GM19372 (cell line): ENCODE data around the gene PPM1N.
A peak's percentile ranks its signal among the peaks of the same experiment; 100 is the strongest.
"Not testable (repeated sequence)": the region's sequence is repeated elsewhere in the genome, so short reads cannot be mapped to it uniquely, and the experiment has no call there.

ENCODE experiments used
- ATAC-seq: cut with Tn5 transposase; IDR thresholded peaks from one replicate; pipeline ENCODE4 v1.9.1; 2021; ENCODE audit warnings: mild to moderate bottlenecking, low read depth, moderate library complexity; ENCODE audit not compliant: unreplicated experiment

Gene PPM1N

DNA sequence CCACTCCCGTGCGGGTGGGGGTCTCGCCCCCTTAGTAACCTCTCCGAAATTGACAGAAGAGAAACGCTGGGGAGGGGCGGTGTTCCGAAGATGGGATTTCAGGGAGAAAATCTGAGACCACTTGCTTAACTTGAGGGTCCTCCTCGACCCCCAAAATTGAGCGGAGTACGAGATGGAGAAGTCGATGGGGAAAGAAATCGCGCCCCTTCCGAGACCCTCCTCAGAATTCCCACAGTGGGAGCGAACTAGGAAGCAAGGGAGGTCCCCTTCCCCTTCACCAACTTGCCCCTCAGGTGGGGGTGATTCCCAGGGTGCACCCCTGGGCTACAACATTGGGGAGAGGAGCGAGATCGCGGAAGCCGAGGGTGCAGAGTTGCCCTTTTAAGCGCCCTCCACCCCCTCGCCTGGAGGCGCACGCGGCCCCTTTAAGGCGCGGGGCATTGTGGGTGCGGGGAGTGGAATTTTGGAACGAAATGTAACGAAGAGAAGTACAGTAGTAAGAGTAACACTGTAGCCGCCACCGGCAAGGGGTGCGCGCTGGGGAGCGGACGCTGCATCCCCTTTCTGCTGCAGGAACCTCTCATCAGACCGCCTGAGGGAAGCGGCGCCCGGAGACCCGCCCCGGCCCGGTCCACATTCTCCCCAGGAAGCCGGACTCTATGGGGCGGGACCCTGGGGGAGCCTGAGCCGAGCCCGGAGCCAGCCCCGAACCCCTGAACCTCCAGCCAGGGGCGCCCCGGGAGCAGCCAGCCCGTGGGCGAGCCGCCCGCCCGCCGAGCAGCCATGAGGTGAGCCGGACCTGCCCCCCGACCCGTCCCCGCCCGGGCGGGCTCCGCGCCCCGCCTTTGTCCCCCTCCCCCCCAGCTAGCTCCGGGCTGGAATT is 9.0 kb downstream of the PPM1N start, which contains the start of gene VASP:
Gene VASP, plus strand, starts transcription at position 491 of the 883 bp plus-strand sequence. Its CDS starts 293 bp downstream, at position 784.
- peak; percentile 52 for ATAC-seq

DNA sequence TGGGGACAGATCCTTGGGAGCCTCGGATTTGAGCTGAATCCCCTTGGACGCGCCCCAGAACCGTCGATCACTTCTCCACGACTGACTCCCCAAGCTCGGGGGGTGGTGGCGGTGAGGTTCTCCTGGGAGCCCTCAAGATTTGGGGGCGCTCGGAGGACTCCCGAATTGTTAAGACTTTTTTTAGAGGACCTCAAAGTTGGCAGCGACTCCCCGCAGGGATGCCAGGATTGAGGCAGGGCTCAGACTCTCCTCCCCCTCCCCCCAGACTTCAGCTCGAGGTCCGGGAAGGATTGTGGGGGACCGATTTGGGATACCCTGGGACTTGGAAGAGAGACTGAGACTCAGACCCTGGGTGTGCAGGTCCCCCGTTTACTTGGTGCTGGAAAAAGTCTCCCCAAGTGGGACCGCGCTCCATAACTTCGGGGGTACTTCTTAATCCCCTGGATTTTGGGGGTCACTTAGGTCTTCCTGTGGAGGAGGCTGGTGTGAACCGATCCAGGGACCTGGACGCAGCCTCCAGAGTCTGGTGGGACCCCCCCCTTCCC is 9.7 kb downstream of the PPM1N start:
- no peak for ATAC-seq

DNA sequence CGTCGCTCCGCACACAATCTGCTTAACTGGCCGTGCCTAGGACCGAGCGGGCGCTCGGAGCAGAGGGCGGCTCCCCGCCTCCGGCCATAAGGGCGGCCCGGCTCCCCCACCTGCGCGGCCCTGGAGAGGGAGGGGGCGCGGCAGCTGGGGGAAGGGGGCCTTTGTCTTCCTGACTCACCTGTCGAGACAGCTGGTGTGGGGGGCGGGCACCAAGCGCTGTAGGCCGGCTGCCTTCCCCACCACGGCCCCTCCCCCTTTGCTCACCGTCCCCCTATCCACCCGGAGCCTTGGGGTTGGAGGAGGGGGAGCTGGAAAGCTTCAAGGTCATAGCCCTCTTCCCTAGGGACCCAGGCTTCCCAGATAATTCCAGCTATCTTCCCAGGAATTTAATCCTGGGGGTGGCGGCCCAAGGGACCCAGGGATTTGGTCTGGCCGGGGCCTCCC is 10.2 kb downstream of the PPM1N start:
- ATAC-seq = no peak

DNA sequence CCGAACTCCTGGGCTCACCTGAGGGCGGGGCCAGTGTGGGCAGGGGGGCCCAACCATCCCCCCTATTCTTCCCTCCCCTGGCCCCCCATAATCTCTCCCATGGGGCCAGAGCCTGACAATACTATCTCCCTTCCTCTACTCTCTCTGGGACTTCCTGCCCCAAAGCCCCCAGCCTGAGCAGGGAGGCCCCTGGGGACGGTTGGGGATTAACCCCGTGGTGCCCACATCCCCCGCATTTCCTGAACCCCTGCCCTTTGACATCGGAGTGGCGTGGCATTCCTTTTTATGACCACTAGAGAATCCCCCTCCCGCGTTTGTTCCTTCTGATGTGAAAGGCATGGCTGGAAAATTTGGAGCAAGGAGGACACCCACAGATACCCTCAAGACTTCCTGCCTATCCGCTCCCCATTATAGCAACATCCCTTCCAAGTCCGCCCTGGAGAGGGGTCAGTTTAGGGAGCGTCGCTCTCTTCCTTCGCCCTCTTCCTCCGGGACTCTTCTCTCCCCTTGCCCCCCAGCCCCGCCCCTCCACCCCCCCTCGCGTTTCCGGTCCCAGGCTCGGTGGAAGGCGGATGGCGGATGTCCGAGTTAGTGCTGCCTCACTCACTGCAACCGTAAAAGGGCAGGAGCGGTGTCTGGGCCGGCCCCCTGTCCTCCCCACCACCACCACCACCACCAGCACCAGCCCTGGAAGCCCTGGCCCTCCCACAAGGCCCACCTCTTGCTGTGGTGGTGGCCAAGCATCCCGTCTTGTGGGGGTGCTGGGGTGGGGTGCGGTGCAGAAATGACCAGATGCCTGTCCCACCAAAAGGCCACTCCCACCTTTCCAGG is 10.8 kb downstream of the PPM1N start:
- no peak for ATAC-seq

DNA sequence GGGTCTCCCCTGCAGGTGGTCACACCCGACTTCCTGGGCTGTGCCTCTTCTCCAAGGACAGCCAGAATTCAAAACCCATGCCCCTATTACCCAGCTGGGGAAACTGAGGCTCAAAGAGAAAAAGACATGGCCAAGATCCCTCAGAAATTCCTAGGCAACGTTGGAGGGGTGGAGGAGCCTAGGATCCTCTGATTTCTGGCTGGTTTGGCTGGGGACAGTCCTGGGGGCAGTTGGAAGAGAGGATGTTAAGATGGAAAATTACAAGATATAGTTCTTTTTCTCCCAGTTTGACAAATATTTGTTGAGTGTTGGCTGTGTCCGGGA is 11.4 kb downstream of the PPM1N start:
- no peak for ATAC-seq

DNA sequence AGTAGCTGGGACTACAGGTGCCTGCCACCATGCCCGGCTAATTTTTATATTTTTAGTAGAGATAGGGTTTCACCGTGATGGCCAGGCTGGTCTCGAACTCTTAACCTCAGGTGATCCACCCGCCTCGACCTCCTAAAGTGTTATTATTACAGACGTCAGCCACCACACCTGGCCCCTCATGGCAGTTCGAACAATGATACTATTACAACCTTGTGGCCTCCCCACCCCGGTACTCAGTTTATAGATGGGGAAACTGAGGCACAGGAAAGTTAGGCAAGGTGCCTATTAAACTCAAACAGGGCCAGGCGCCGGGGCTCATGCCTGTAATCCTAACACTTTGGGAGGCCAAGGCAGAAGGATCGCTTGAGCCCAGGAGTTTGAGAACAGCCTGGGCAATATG is 12.1 kb downstream of the PPM1N start:
- ATAC-seq = not testable (repeated sequence)

DNA sequence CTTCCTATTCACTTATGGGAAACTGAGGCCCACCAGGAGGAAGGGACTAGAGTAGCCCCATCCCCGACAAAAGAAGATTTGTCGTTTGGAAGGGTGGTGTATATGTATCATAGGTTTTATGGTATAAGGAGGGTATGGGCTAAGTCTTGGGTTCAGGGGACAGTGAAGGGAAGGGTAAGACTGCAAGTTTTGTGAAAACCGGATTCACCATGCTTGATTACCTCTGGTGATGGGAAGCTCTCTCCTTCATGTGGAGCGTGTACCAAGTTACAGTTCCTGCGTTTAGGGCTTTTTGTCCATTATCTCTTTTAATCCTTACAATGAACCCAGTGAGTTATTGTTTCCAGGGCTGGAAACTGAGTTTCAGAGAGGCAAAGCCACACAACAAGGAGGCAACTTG is 12.8 kb downstream of the PPM1N start:
- no peak for ATAC-seq

DNA sequence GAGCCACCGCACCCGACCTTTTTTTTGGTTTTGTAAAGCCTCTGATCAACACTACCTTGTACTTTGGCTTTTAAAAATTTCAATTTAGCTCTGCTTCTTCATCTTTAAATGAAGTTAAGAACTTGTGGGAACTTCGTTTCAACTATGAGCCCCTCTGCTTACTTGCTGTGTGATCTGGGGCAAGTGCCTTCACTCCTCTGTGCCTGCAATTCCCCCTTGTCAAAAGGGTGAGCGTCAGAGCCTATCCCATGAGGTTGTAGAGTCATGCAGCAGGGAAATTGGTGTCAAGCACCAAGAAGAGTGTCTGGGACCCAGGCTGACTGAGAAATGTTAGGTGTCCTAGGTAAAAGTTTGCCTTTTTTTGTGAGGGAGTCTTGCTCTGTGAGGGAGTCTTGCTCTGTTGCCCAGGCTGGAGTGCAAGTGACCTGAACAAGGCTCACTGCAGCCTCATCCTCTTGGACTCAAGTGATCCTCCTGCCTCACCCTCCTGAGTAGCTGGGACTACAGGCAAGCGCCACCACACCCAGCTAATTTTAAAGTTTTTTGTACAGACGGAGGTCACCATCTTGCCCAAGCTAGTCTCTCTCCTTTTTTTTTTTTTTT is 14.7 kb downstream of the PPM1N start:
- ATAC-seq = no peak

DNA sequence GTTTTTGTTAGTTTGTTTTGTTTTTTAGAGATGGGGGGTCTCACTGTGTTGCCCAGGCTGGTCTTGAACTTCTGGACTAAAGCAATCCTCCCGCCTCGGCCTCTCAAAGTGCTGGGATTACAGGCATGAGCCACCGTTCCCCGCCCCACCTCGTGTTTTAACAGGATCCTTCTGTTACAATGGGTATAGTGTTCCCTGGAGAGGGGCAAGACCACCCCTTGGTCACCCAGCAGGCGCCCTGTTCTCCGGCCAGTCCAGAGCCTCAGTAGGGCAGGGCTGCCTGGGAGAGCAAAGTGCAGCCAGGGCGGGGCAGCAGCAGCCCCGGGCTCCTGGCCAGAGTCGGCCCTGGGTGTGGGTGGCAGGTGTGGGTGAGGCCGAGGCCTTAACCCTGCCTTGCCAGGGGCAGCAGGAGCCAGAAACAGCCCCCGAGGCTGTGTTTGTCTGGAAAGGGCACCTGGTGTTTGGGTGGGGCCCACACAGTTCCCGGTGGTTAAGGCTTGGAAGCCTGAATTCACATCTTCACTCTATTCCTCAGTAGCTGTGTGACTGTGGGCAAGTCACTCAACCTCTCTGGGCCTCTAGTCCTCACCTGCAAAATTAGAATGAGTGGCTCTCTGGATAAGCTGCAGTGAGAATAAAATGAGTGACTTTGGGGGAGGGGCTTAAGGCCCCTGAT is 16.3 kb downstream of the PPM1N start:
- ATAC-seq = no peak

DNA sequence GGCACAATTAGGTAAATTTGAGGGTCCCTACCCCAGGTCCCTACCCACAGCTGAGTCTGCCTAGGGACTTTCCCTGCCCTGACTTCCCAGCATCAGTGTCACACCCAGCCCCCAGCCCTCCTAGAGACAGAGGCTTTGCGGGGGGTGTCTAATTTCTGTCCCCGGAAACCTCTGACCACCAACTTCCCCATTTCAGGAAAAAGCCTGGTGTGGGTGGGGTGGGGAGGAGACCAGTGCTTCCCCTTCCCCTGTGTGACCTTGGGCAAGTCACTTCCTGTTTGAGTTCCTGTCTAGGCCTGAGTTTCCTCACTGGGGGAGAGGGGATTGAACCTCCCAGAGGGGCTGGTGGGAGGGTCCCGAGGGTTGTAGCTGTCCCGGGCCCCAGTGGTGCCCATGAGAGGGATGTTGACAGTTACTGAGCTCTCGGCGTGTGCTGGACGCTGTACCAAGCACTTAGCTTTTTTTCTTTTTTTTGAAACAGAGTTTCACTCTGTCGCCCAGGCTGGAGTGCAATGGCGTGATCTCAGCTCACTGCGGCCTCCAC is 16.9 kb downstream of the PPM1N start:
- ATAC-seq = no peak

DNA sequence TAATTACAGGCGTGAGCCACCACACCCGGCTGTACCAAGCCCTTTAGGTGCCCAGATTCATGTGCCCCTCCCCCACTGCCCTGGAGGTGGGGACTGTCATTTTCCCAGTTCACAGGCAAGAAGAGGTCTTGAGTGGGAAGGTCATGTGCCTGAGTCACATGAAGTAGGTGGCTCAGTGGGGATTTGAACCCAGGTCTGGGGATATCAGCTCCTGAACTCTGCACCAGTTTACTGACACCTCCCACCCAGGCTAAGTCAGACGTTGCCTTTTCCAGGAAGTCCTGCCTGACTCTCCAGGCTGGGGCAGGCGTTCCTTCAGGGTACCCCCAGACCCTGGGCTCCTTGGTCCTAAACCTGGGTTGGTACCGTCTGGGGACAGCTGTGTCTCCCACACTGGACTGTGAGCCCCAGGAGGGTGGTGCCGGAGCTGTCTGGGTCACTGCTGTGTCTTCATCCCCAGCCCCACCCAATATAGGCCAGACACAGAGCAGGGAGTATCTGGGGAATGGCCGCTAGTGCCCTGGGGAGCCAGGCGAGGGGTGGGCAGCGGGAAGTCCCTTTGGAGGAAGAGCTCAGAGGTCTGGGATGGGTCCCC is 17.7 kb downstream of the PPM1N start:
- no peak for ATAC-seq

DNA sequence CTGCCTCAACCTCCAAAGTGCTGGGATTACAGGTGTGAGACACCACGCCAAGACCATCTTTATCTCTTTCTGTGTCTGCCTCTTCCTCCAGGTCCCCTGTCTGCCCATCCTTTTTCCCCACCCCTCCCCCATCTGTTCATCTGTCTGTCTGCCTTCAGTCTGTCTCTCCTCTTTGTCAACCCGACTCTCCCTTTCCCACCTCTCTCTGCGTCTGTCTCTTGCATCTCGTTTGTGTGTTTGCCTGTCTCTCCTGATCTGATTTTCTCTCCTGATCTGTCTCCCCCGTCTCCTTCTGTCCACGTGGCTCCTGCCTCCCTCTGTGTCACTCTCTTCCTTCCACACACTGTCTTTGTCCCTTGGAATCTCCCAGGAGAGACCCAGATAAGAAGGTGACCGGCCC is 19.0 kb downstream of the PPM1N start:
- ATAC-seq = no peak

DNA sequence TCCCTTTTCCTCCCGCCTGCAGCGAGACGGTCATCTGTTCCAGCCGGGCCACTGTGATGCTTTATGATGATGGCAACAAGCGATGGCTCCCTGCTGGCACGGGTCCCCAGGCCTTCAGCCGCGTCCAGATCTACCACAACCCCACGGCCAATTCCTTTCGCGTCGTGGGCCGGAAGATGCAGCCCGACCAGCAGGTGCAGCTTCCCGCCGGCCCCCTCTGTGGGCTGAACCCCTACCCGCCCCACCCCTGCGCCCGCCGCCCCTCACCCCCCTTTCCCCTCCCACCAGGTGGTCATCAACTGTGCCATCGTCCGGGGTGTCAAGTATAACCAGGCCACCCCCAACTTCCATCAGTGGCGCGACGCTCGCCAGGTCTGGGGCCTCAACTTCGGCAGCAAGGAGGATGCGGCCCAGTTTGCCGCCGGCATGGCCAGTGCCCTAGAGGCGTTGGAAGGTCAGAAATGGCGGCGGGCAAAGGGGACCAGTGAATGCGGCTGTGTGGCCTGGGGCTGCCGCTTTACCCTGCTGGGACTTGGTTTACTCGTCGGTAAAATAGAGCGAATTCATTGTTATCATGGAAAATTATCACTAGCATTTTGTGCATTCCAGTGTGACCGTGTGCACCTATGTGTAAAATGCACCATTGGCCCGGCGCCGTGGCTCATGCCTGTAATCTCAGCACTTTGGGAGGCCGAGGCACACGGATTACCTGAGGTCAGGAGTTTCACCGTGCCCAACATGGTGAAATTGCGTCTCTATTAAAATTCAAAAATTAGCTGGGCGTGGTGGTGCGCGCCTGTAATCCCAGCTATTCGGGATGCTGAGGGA is 19.6 kb downstream of the PPM1N start:
- no peak for ATAC-seq

DNA sequence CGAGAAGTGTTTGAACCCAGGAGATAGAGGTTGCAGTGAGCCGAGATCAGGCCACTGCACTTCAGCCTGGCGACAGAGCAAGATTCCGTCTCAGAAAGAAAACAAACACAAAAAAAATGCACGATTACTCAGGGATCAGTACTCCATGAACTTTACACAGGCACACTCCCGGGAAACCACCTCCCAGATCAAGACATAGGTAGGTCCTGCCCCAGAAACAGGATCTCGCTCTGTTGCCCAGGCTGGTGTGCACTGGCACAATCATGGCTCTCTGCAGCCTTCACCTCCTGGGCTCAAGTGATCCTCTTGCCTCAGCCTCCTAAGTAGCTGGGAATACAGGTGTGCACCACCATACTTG is 20.2 kb downstream of the PPM1N start:
- ATAC-seq = no peak

DNA sequence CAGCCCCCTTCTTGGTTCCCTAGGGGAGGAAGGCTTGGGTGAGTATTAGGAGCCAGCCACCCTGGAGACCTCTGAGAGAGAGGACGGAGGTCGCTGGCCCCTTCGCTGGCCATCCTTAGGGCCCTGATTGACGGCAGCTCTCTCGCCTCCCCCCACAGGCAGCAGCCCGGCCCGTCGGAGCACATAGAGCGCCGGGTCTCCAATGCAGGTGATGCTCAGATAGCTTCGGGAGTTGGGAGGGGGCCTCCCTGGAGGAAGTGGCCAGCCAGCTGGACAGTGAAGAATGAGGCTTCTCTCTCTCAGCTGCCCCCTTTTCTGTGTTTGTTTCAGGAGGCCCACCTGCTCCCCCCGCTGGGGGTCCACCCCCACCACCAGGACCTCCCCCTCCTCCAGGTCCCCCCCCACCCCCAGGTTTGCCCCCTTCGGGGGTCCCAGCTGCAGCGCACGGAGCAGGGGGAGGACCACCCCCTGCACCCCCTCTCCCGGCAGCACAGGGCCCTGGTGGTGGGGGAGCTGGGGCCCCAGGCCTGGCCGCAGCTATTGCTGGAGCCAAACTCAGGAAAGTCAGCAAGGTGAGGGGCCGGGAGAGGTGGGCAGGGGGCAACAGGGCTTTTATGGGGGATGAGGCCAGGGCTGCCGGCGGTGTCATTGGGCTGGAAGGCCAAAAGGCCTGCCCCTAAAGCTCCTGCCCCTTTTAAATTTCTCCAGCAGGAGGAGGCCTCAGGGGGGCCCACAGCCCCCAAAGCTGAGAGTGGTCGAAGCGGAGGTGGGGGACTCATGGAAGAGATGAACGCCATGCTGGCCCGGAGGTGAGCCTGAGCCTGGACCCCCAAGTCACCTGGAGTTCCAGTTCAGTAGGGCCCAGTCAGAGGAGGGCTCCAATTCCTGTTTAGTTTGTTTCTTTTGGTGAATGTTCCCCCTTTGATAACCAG is 24.0 kb downstream of the PPM1N start:
- ATAC-seq = no peak

DNA sequence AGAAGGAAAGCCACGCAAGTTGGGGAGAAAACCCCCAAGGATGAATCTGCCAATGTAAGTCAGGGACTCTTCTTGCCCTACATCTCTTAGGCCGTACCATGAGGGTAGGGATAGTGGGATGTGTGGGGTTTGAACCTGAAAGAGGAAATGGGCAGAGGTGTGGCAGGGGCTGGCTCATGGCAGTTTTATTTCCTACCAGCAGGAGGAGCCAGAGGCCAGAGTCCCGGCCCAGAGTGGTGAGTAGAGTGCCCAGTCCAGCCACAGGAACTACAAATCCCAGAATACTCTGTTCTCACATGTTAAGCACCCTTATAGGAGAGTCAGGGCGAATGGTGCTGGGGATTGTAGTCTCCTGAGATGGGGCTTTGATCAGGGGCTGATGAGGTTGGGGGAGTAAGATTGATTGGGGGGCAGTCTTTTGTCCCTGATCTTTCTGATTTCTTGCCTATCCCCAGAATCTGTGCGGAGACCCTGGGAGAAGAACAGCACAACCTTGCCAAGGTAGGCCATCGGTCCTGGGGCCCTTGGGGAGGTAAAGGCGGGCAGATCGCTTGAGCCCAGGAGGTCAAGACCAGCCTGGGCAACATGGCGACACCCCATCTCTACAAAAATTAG is 25.5 kb downstream of the PPM1N start:
- no peak for ATAC-seq

DNA sequence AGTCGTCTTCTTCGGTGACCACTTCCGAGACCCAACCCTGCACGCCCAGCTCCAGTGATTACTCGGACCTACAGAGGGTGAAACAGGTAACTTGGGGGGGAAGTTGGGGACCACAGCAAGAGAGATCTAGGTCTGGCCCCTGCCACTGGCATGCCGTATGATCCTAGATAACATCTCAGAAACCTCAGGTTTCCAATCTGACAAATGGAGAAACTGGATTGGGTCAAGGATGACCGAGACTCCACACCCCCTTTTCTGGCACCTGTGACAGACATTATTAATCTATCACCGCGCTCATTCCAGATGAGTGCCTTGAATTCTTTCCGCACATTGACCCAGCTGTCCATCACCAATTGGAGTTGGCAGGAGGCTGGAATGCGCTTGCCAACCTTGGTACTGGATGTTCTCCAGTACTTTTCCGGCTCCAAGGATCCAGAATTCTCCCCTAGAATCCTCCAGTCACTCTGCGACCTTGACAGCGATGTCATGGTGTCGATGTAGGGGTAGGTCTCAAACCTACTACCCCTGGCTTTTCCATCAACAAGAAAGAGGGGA is 26.4 kb downstream of the PPM1N start:
- ATAC-seq = no peak
